GM18517 (cell line): Measurements from ENCODE around the gene FOS.
"Not testable (repeated sequence)": the region's sequence is repeated elsewhere in the genome, so short reads cannot be mapped to it uniquely, and the experiment has no call there.

Experiments used
- ATAC-seq: cut with Tn5 transposase; IDR thresholded peaks from one replicate; pipeline ENCODE4 v1.9.1; 2021; ENCODE audit warnings: mild to moderate bottlenecking, moderate library complexity; ENCODE audit not compliant: unreplicated experiment

Gene FOS

DNA sequence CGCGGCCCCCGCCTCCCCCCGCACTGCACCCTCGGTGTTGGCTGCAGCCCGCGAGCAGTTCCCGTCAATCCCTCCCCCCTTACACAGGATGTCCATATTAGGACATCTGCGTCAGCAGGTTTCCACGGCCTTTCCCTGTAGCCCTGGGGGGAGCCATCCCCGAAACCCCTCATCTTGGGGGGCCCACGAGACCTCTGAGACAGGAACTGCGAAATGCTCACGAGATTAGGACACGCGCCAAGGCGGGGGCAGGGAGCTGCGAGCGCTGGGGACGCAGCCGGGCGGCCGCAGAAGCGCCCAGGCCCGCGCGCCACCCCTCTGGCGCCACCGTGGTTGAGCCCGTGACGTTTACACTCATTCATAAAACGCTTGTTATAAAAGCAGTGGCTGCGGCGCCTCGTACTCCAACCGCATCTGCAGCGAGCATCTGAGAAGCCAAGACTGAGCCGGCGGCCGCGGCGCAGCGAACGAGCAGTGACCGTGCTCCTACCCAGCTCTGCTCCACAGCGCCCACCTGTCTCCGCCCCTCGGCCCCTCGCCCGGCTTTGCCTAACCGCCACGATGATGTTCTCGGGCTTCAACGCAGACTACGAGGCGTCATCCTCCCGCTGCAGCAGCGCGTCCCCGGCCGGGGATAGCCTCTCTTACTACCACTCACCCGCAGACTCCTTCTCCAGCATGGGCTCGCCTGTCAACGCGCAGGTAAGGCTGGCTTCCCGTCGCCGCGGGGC, at the start of gene FOS:
Gene FOS, plus strand, starts transcription at position 407 of the 731 bp plus-strand sequence. Its CDS starts 155 bp downstream, at position 562.
- peak; percentile 80 for ATAC-seq

GRCh38 chr14:75229661-75230139, 48.9 kb upstream of the FOS start:
- no peak for ATAC-seq

DNA sequence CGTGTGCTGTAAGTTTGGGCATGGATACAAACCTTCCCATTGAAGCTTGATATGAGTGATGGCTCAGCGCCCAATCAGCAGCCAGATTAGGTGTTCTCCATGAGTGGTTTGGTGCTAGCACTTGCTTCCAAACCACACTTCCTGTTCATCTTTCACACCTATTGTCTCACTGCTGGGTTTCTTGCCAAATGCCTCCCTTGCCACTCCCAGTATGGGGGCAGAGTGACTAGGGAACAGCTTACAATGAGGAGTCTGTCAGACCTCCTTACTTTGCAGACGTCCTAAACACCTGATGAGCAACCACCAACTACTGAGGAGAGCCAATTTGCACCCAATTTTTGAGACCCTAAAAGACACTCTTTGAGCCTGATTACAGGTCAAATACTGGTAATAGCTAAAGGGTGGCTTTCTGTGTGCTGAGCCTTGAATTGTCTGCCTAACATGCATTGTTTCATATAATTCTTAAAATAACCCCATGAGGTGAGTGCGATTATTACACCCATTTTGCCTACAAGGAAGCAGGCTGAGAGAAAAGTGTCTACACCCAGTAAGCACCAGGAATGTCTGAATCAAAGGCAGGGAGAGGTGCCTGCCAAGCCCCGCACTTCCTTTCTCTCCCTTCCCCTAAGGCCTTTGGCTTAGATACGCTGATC, 48.4 kb upstream of the FOS start:
- ATAC-seq: no peak

DNA sequence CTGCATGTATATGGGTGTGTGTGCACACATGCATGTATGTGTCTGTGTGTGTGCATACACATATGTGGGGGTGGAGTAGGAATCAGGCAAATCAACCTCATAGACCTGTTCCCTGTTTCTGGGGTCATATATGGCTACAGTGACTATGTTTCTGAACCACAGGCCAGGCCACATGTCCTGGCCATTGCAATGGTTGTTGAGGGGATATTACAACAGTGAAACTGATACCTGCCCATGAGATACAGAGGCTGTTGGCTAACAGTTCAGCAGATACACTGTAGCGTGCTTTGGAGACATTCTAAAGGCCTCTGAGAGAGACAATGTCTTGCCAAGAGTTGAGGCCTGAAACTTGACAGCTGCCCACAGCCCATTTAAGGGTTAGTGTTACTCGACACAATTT, 47.3 kb upstream of the FOS start:
- ATAC-seq: peak; percentile 50

DNA sequence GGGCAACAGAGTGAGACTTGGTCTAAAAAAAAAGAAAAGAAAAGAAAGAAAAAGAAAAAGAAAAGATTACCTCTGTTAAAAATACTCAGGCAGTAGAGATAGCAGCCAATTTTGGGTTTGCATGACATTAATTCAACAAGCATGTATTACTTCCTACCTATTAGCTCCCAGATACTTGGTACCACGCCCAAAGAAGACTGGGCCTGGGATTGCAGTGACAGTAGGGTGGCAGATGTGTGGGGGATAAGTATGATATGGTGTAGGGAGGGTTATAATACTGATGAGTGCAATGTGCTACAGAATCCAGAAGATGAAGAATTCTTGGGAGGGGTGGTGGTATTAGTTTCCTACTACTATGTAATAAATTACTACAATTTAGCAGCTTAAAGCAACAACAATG, 46.4 kb upstream of the FOS start:
- ATAC-seq: no peak

- no peak for ATAC-seq
These were observed 46.0 kb upstream of the FOS start for GRCh38 chr14:75232597-75232996.

DNA sequence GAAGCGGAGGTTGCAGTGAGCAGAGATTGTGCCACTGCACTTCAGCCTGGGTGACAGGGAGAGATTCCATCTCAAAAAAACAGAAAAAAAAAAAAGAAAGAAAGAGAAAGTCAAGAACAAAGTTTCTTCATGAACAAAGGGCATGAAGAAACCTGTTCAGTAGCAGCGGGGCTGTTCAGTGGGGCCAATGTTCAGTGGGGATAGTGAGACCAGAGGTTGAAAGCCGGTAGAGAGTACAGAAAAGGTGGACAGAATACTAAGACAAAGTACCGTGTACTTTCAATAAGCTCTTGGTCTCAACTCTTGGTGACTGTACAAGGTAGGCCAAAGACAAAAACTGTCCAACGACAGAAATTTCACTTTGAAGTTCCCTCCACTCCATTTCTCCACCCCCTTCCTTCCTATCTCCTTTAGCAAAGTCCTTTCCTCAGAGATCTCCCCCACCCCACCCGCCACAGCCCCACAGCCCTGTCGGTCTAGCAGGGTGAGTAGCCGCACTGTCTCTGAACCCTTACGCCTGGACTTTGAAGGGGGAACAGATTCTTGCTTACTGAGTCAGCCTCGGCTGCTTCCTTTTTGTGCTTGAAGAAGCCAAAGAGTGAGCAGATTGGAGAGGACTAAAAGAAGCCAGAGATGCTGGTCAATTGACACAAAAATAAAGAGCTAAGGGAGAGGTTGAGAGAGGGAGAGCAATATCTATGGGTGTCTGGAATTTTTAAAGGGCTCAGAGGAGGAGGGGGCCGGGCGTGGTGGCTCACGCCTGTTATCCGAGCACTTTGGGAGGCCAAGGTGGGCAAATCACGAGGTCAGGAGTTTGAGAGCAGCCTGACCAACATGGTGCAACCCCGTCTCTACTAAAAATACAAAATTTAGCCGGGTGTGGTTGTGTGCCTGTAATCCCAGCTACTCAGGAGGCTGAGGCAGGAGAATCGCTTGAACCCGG, 44.2 kb upstream of the FOS start:
- ATAC-seq: no peak

GRCh38 chr14:75235198-75235597, 43.4 kb upstream of the FOS start:
- not testable (repeated sequence) for ATAC-seq

GRCh38 chr14:75236467-75236866, 42.2 kb upstream of the FOS start:
- ATAC-seq: no peak

- ATAC-seq: no peak
These were observed 41.7 kb upstream of the FOS start for GRCh38 chr14:75236901-75237419.

- no peak for ATAC-seq
These were observed 39.7 kb upstream of the FOS start for GRCh38 chr14:75238756-75239455.

- ATAC-seq: no peak
These were observed 37.8 kb upstream of the FOS start for GRCh38 chr14:75240781-75241180.

GRCh38 chr14:75242546-75243273, 35.9 kb upstream of the FOS start:
- ATAC-seq: no peak

- no peak for ATAC-seq
These were observed 34.5 kb upstream of the FOS start for GRCh38 chr14:75244121-75244520.

DNA sequence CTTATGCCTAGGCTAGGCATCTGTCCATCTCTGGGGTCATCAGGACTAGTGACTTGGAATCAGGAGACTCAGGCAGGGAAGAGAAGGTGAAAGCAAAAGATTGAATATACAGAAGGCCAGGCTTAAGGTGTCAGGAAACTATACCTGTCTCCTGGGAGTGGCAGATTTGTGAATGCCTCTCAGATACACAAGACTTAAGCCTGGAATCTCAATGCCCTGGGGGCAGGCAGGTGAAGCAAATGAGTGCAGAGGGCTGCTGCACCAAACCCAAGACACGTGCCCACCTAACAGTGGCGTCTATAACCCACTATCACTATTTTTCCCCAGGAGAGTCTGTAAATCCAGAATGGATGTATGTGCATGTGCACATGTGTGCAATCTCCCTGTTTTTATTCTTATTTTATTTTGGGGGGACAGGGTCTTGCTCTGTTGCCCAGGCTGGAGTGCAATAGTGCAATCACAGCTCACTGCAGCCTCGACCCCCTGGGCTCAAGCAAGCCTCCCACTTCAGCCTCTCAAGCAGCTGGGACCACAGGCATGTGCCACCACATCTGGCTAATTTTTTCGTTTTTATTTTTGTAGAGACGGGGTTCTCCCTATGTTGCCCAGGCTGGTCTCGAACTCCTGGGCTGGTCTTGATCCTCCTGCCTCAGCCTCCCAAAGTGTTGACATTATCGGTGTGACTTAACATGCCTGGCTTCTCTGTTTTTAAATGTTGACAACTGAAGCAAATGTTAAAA, 31.9 kb upstream of the FOS start:
- ATAC-seq: no peak

- ATAC-seq: no peak
These were observed 31.2 kb upstream of the FOS start for GRCh38 chr14:75247286-75247922.

GRCh38 chr14:75247939-75248338, 30.7 kb upstream of the FOS start:
- no peak for ATAC-seq

DNA sequence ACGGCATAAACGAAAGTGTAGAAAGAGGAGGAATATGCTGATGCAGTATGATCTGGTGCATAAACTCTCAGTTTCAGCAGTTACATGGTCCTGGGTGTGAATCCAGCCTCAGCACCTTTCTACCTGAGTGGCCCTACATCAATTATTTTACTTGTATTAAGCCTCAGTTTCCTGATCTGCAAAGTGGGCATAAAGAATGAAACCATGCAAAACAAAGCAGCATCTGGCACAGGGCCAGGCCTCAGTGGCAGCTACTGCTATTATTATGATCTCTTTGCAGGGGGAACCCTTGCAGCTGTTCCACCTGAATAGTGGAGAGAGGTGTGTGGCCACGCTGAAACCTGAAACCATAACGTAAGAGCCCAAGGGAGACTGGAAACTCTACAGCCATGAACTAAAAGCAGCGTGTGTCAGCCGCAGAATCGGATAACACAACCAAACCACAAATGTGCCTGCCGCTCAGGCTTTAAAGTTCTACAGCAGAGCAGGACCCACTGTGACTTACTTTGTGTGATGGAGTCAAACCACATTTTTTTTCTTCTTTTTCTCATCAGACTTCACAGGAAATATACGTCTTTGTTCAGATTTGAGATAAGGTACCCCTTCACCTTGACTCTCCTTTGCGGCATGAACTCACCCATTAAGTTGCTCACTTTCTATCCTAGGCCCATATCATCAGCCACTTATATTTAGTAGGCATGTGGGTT, 29.2 kb upstream of the FOS start:
- ATAC-seq: peak; percentile 87
